ENCODE data around the gene MSRB3. TPM values are rescaled to one million over a fixed set of nuclear protein-coding genes. Genes with fewer than 3 reads are reported as not detected.

Gene MSRB3
- total and polyA plus RNA-seq, 2 of the 8 experiments (the other 6 are each of a cell fraction or from before 2014, with no cell fraction given), result 0.32 to 1.2 TPM

- TF ChIP-seq, protein P1, sequence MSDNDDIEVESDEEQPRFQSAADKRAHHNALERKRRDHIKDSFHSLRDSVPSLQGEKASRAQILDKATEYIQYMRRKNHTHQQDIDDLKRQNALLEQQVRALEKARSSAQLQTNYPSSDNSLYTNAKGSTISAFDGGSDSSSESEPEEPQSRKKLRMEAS (IDR thresholded peaks at IDR 0.05), result no peak
- TF ChIP-seq SP4 (IDR thresholded peaks at IDR 0.05; ENCODE audit: low read length), result no peak
- TF ChIP-seq FOSL1 (IDR thresholded peaks at IDR 0.05; ENCODE audit: insufficient read depth, low read depth, low read length), result no peak
- TF ChIP-seq TEAD4 (IDR thresholded peaks at IDR 0.05; ENCODE audit: low read depth, low read length), result no peak
- no peak for TF ChIP-seq MAFK (IDR thresholded peaks at IDR 0.05; ENCODE audit: low read depth, low read length)
- TF ChIP-seq, protein P2, sequence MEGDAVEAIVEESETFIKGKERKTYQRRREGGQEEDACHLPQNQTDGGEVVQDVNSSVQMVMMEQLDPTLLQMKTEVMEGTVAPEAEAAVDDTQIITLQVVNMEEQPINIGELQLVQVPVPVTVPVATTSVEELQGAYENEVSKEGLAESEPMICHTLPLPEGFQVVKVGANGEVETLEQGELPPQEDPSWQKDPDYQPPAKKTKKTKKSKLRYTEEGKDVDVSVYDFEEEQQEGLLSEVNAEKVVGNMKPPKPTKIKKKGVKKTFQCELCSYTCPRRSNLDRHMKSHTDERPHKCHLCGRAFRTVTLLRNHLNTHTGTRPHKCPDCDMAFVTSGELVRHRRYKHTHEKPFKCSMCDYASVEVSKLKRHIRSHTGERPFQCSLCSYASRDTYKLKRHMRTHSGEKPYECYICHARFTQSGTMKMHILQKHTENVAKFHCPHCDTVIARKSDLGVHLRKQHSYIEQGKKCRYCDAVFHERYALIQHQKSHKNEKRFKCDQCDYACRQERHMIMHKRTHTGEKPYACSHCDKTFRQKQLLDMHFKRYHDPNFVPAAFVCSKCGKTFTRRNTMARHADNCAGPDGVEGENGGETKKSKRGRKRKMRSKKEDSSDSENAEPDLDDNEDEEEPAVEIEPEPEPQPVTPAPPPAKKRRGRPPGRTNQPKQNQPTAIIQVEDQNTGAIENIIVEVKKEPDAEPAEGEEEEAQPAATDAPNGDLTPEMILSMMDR (IDR thresholded peaks at IDR 0.05; ENCODE audit: control extremely low read depth in 1 of 3, insufficient read depth in 1 of 3, low read depth in 1 of 3, low read length in 3 of 3), result no peak
- no peak for TF ChIP-seq TAF7 (optimal IDR thresholded peaks at IDR 0.05; ENCODE audit: borderline replicate concordance, low read depth, low read length)
- no peak for TF ChIP-seq EGR1 (IDR thresholded peaks at IDR 0.05; ENCODE audit: borderline replicate concordance, low read depth, low read length)
- no peak for TF ChIP-seq RNF2 (IDR thresholded peaks at IDR 0.05; ENCODE audit: borderline replicate concordance, low read depth, low read length, missing control alignments, poor library complexity, severe bottlenecking)
Measured at GRCh38 chr12:65311260-65311659, 32.8 kb downstream of the MSRB3 start (continued).
